HG03066 (cell line): ENCODE data around the gene TMEM156.
"Not testable (repeated sequence)": the region's sequence is repeated elsewhere in the genome, so short reads cannot be mapped to it uniquely, and the experiment has no call there.

Experiments used
- ATAC-seq: cut with Tn5 transposase; IDR thresholded peaks from one replicate; pipeline ENCODE4 v1.9.1; 2021; ENCODE audit warnings: low read depth; ENCODE audit not compliant: unreplicated experiment

Gene TMEM156

GRCh38 chr4:39002058-39002457 lies 30.2 kb downstream of the TMEM156 start:
- not testable (repeated sequence) for ATAC-seq

- no peak for ATAC-seq
Measured at GRCh38 chr4:38995660-38996005, 36.6 kb downstream of the TMEM156 start.

- ATAC-seq, result no peak
Measured at GRCh38 chr4:38994135-38994534, 38.1 kb downstream of the TMEM156 start.

GRCh38 chr4:38993683-38994082 lies 38.5 kb downstream of the TMEM156 start:
- ATAC-seq, result no peak

- ATAC-seq, result no peak
Measured at GRCh38 chr4:38990241-38990640, 42.0 kb downstream of the TMEM156 start.

GRCh38 chr4:38989487-38989886 lies 42.7 kb downstream of the TMEM156 start:
- no peak for ATAC-seq

- not testable (repeated sequence) for ATAC-seq
Measured at GRCh38 chr4:38988353-38988752, 43.9 kb downstream of the TMEM156 start.

- no peak for ATAC-seq
Measured at GRCh38 chr4:38987491-38987890, 44.7 kb downstream of the TMEM156 start.

- ATAC-seq, result no peak
Measured at GRCh38 chr4:38985410-38986100, 46.7 kb downstream of the TMEM156 start.

- no peak for ATAC-seq
Measured at GRCh38 chr4:38983787-38984598, 48.2 kb downstream of the TMEM156 start.

GRCh38 chr4:38983291-38983690 lies 48.9 kb downstream of the TMEM156 start:
- no peak for ATAC-seq

- no peak for ATAC-seq
Measured at GRCh38 chr4:38982361-38983095, 49.7 kb downstream of the TMEM156 start.

GRCh38 chr4:38980903-38981676 lies 51.1 kb downstream of the TMEM156 start:
- ATAC-seq, result no peak

- no peak for ATAC-seq
Measured at GRCh38 chr4:38979511-38980230, 52.5 kb downstream of the TMEM156 start.

- ATAC-seq, result no peak
Measured at GRCh38 chr4:38979081-38979480, 53.1 kb downstream of the TMEM156 start.

GRCh38 chr4:38976308-38976707 lies 55.9 kb downstream of the TMEM156 start:
- ATAC-seq, result no peak

GRCh38 chr4:38968668-38969067 lies 63.5 kb downstream of the TMEM156 start:
- no peak for ATAC-seq

GRCh38 chr4:38967260-38968095 lies 64.7 kb downstream of the TMEM156 start:
- ATAC-seq, result no peak

GRCh38 chr4:38965866-38966265 lies 66.3 kb downstream of the TMEM156 start:
- no peak for ATAC-seq
